GM23338 (cell line): ENCODE results near the gene RNF213. TPM values are rescaled to one million over a fixed set of nuclear protein-coding genes. Genes with fewer than 3 reads are reported as not detected.

Experiments used
- ATAC-seq: fragments of 200-7000 bp; cut with Tn5 transposase; 3 replicates; pipeline ENCODE4 v1.9.1; 2020
- DNase-seq: peaks from one replicate; pipeline ENCODE4 v3.0.0-alpha.2; 2015; ENCODE audit warnings: low spot score
- H2AFZ ChIP-seq: fragments of 200-600 bp; sonication (generic); 2 replicates; pipeline ENCODE4 v1.8.0; 2016; ENCODE audit warnings: antibody characterized with exemption, mild to moderate bottlenecking, moderate library complexity
- H3F3A ChIP-seq: fragments of 200-600 bp; sonication (generic); replicated peaks from 2 replicates; pipeline ENCODE4 v1.8.0; 2017; ENCODE audit warnings: antibody characterized with exemption, mixed run types, low read depth
- H3K27ac ChIP-seq: fragments of 200-600 bp; sonication (generic); 2 replicates; pipeline ENCODE4 v1.6.1; 2016; ENCODE audit warnings: low read depth
- H3K27me3 ChIP-seq: fragments of 200-600 bp; sonication (generic); 2 replicates; pipeline ENCODE4 v1.8.0; 2016; ENCODE audit warnings: mild to moderate bottlenecking, mixed run types, moderate library complexity; ENCODE audit not compliant: insufficient read depth
- H3K36me3 ChIP-seq: fragments of 200-600 bp; sonication (generic); 2 replicates; pipeline ENCODE4 v1.8.0; 2016; ENCODE audit warnings: mild to moderate bottlenecking; ENCODE audit not compliant: insufficient read depth
- H3K4me1 ChIP-seq: fragments of 200-600 bp; sonication (generic); 2 replicates; pipeline ENCODE4 v1.8.0; 2016; ENCODE audit warnings: mild to moderate bottlenecking, moderate library complexity; ENCODE audit not compliant: insufficient read depth
- H3K4me2 ChIP-seq: fragments of 200-600 bp; sonication (generic); 2 replicates; pipeline ENCODE4 v1.7.1; 2017; ENCODE audit warnings: mixed run types
- H3K4me3 ChIP-seq: fragments of 200-600 bp; sonication (generic); 2 replicates; pipeline ENCODE4 v1.6.1; 2016; ENCODE audit warnings: mixed run types
- H3K79me2 ChIP-seq: fragments of 200-600 bp; sonication (generic); replicated peaks from 2 replicates; pipeline ENCODE4 v1.8.0; 2017; ENCODE audit warnings: mild to moderate bottlenecking; ENCODE audit not compliant: insufficient read depth
- H3K9me2 ChIP-seq: fragments of 200-600 bp; sonication (generic); 2 replicates; pipeline ENCODE4 v1.8.0; 2017; ENCODE audit not compliant: insufficient read depth
- H4K20me1 ChIP-seq: fragments of 200-600 bp; sonication (generic); replicated peaks from 2 replicates; pipeline ENCODE4 v1.8.0; 2017; ENCODE audit warnings: mild to moderate bottlenecking; ENCODE audit not compliant: insufficient read depth
- H3K27ac Mint-ChIP-seq: 2 replicates; pipeline ENCODE4 v1.8.0; 2020; ENCODE audit warnings: inconsistent platforms, mild to moderate bottlenecking, moderate library complexity, mixed read lengths
- H3K27me3 Mint-ChIP-seq: 3 replicates; pipeline ENCODE4 v1.8.0; 2022; ENCODE audit warnings: low read depth, mild to moderate bottlenecking, moderate library complexity, mixed read lengths, inconsistent platforms; ENCODE audit not compliant: insufficient read depth, poor library complexity
- H3K36me3 Mint-ChIP-seq: 3 replicates; pipeline ENCODE4 v1.8.0; 2021; ENCODE audit warnings: low read depth, mild to moderate bottlenecking, inconsistent platforms, moderate library complexity, mixed read lengths
- H3K4me1 Mint-ChIP-seq: 3 replicates; pipeline ENCODE4 v1.8.0; 2020; ENCODE audit warnings: mild to moderate bottlenecking, inconsistent platforms, mixed read lengths
- H3K4me3 Mint-ChIP-seq: 3 replicates; pipeline ENCODE4 v1.8.0; 2021; ENCODE audit warnings: moderate library complexity, mild to moderate bottlenecking, inconsistent platforms, mixed read lengths
- H3K9me3 Mint-ChIP-seq: 3 replicates; pipeline ENCODE4 v1.8.0; 2020; ENCODE audit warnings: moderate library complexity, mild to moderate bottlenecking, inconsistent platforms, mixed read lengths
- CREB1 ChIP-seq: fragments of 250-450 bp; sonication (Bioruptor Pico); IDR thresholded peaks from 2 replicates; pipeline ENCODE4 v1.5.0; 2020; ENCODE audit warnings: low read depth, mild to moderate bottlenecking, moderate library complexity
- CTCF ChIP-seq, 2 experiments: fragments of 200-600 bp in 1 of 2; sonication (generic) in 1 of 2; conservative IDR thresholded peaks; 2 replicates each; pipeline versions ENCODE4 v1.5.1 to v1.6.1; 2016 to 2017; ENCODE audit warnings: antibody characterized with exemption in 2 of 2, low read depth in 2 of 2, mild to moderate bottlenecking in 2 of 2, moderate library complexity in 1 of 2
- ETS1 ChIP-seq: IDR thresholded peaks from 2 replicates; pipeline ENCODE4 v1.6.1; 2016; ENCODE audit warnings: antibody characterized with exemption
- EZH2 ChIP-seq: fragments of 200-600 bp; sonication (generic); IDR thresholded peaks from one replicate; pipeline ENCODE4 v1.8.0; 2017; ENCODE audit warnings: antibody characterized with exemption, mild to moderate bottlenecking, low read depth; ENCODE audit not compliant: unreplicated experiment
- EZH2phosphoT487 ChIP-seq: fragments of 200-600 bp; sonication (generic); IDR thresholded peaks from one replicate; pipeline ENCODE4 v1.8.1; 2018; ENCODE audit warnings: antibody characterized with exemption; ENCODE audit not compliant: unreplicated experiment
- JUNB ChIP-seq: IDR thresholded peaks from one replicate; pipeline ENCODE4 v1.6.1; 2016; ENCODE audit warnings: antibody characterized with exemption; ENCODE audit not compliant: unreplicated experiment
- NANOG ChIP-seq: IDR thresholded peaks from 2 replicates; pipeline ENCODE4 v1.6.1; 2016; ENCODE audit warnings: antibody characterized with exemption, borderline replicate concordance
- POLR2AphosphoS5 ChIP-seq: IDR thresholded peaks from 2 replicates; pipeline ENCODE4 v1.6.1; 2016; ENCODE audit warnings: antibody characterized with exemption, low read depth
- REST ChIP-seq: IDR thresholded peaks from one replicate; pipeline ENCODE4 v1.6.1; 2018; ENCODE audit warnings: antibody characterized with exemption; ENCODE audit not compliant: unreplicated experiment
- STAT1 ChIP-seq: IDR thresholded peaks from one replicate; pipeline ENCODE4 v1.6.1; 2016; ENCODE audit warnings: antibody characterized with exemption; ENCODE audit not compliant: unreplicated experiment
- ZNF331 ChIP-seq: fragments of 250-450 bp; sonication (Bioruptor Pico); IDR thresholded peaks from 2 replicates; pipeline ENCODE4 v1.5.0; 2020; ENCODE audit warnings: low read depth, mild to moderate bottlenecking, moderate library complexity
- polyA plus RNA-seq: library from polyadenylated mRNA; unstranded; fragments of >200 nt; fragmentation: Nextera tagmentation; extraction: Ambion mirVana; gene quantifications from 2 replicates; pipeline ENCODE4 v1.2.1, GENCODE V29; 2016
- total RNA-seq: library from RNA; depleted of rRNA; stranded (reverse); fragments of >200 nt; shearing (Covaris generic); gene quantifications from 2 replicates; pipeline ENCODE4 v1.2.3, GENCODE V29; 2014

Gene RNF213
- total and polyA plus RNA-seq, 2 experiments from 2014 or later: 21.2 to 67.2 TPM

GRCh38 chr17:80264205-80265075 lies 3.8 kb downstream of the RNF213 start (continued):
- TF ChIP-seq CREB1 (CRISPR knock-in tag): no peak
- TF ChIP-seq ZNF331: no peak
- TF ChIP-seq ETS1: no peak

GRCh38 chr17:80265205-80266068 lies 4.8 kb downstream of the RNF213 start:
- H3K4me1 Mint-ChIP-seq: peaks cover 28% of the 10 kb centered on the region
- ATAC-seq: no peak
- TF ChIP-seq EZH2 (no peak), NANOG (no peak), REST (no peak), CTCF (conservative IDR thresholded peaks at IDR 0.05; ENCODE audit: low read depth in 2 of 2) (no peak), POLR2AphosphoS5 (no peak), ETS1 (no peak), JUNB (no peak), CREB1 (CRISPR knock-in tag) (no peak), STAT1 (no peak), EZH2phosphoT487 (no peak)

More at GRCh38 chr17:80265205-80266068, 4.8 kb downstream of the RNF213 start:
- DNase-seq: no peak
- H3K79me2 ChIP-seq: 0 out of 2 replicates have a peak, but pooled peaks cover 3% of the 10 kb centered on the region
- no peak overlapping the region for H3K27ac Mint-ChIP-seq
- H3K27me3 Mint-ChIP-seq: peaks cover 20% of the 10 kb centered on the region
- H3K27me3 ChIP-seq: no peaks in the 10 kb centered on the region
- no peaks in the 10 kb centered on the region for H3K9me2 ChIP-seq
- no peak overlapping the region for H3K4me3 ChIP-seq
- no peak overlapping the region for H3K27ac ChIP-seq
- no peak overlapping the region for H3K4me2 ChIP-seq
- H2AFZ ChIP-seq: no peak overlapping the region
- H3F3A ChIP-seq: peaks cover 13% of the 10 kb centered on the region
- H3K36me3 Mint-ChIP-seq: peaks cover 28% of the 10 kb centered on the region
- no peaks in the 10 kb centered on the region for H3K36me3 ChIP-seq
- peaks cover 29% of the 10 kb centered on the region for H3K4me1 ChIP-seq
- H3K9me3 Mint-ChIP-seq: no peaks in the 10 kb centered on the region; the same call in 2 of the 3 replicates
- no peaks in the 10 kb centered on the region for H4K20me1 ChIP-seq
- no peak overlapping the region for H3K4me3 Mint-ChIP-seq
